HCT116 (cell line): Measurements from ENCODE around the gene MSLN. TPM values are rescaled to one million over a fixed set of nuclear protein-coding genes. Genes with fewer than 3 reads are reported as not detected.

ENCODE experiments used
- ATAC-seq: fragments of 200-7000 bp; cut with Tn5 transposase; 2 replicates; pipeline ENCODE4 v1.9.1; 2020; ENCODE audit warnings: mild to moderate bottlenecking, moderate library complexity
- Bru-seq: library from RNA; stranded (reverse); fragments of 400-500 nt; gene quantifications from one replicate; lab custom pipeline; 2021; lab: Mats Ljungman, UMichigan
- BruChase-seq, 2 experiments: library from RNA; stranded (reverse); fragments of 400-500 nt; gene quantifications; one replicate each; lab custom pipeline; 2021; lab: Mats Ljungman, UMichigan
- BruUV-seq: library from RNA; stranded (reverse); fragments of 400-500 nt; replicated peaks from 2 replicates; lab custom pipeline; 2021; lab: Mats Ljungman, UMichigan
- CTCF ChIA-PET: fragments of 300-600 bp; sonication (Branson Sonifier 250); formaldehyde crosslinking; loops from one replicate; lab custom pipeline; 2021; ENCODE audit warnings: antibody characterized with exemption; lab: Charles Lee
- POLR2A ChIA-PET: fragments of 300-600, 350-600 bp; sonication (Branson Sonifier 250); formaldehyde crosslinking; loops from one replicate; lab custom pipeline; 2021; ENCODE audit warnings: antibody characterized with exemption; lab: Charles Lee
- RAD21 ChIA-PET, 2 experiments: fragments of 300-600 bp; sonication (Branson Sonifier 250); formaldehyde crosslinking; loops; one replicate each; lab custom pipeline; 2023; ENCODE audit warnings: low total read pairs in 2 of 2; ENCODE audit not compliant: uncharacterized antibody in 2 of 2, unreplicated experiment in 2 of 2, low non-redundant PET in 1 of 2; lab: Charles Lee
- DNase-seq: peaks from one replicate; pipeline ENCODE4 v3.0.0-alpha.2; 2010; ENCODE audit warnings: low read depth, low spot score
- H2AFZ ChIP-seq: fragments of 200-600 bp; shearing (Covaris generic), sonication (generic); 2 replicates; pipeline ENCODE4 v1.6.1; 2017; ENCODE audit warnings: low read depth, mixed run types, mixed read lengths, antibody characterized with exemption, low read length; ENCODE audit not compliant: poor library complexity, severe bottlenecking
- H3K27ac ChIP-seq: 2 replicates; pipeline ENCODE4 v1.5.1; 2012; ENCODE audit warnings: low read depth, low read length
- H3K27me3 ChIP-seq: fragments of 200-600 bp; sonication (generic); 2 replicates; pipeline ENCODE4 v1.6.1; 2016; ENCODE audit warnings: mixed run types, low read length, mixed read lengths; ENCODE audit not compliant: insufficient read depth
- H3K36me3 ChIP-seq, 2 experiments: fragments of 200-500 bp in 1 of 2; fragments of 200-600 bp in 1 of 2; sonication (Bioruptor generic) in 1 of 2; sonication (generic) in 1 of 2; 2 replicates each; pipeline versions ENCODE4 v1.5.1 to v1.6.1; 2014 to 2016; ENCODE audit warnings: low read length in 2 of 2, inconsistent platforms in 1 of 2, mixed read lengths in 1 of 2, mixed run types in 1 of 2; ENCODE audit not compliant: insufficient read depth in 2 of 2, control insufficient read depth in 1 of 2
- H3K4me1 ChIP-seq, 2 experiments: fragments of 200-600 bp in 1 of 2; sonication (generic) in 1 of 2; 2 replicates each; pipeline versions ENCODE4 v1.5.1 to v1.6.1; 2012 to 2017; ENCODE audit warnings: low read length in 2 of 2, inconsistent platforms in 1 of 2, mild to moderate bottlenecking in 1 of 2, mixed read lengths in 1 of 2, mixed run types in 1 of 2, moderate library complexity in 1 of 2; ENCODE audit not compliant: insufficient read depth in 2 of 2, control insufficient read depth in 1 of 2
- H3K4me2 ChIP-seq: fragments of 200-600 bp; sonication (generic); 2 replicates; pipeline ENCODE4 v1.6.1; 2017; ENCODE audit warnings: mixed run types, low read length, mixed read lengths
- H3K4me3 ChIP-seq, 2 experiments: fragments of 200-600 bp in 1 of 2; sonication (generic) in 1 of 2; replicated peaks in 1 of 2; 2 replicates each; pipeline ENCODE4 v1.5.1; 2011 to 2016; ENCODE audit warnings: low read length in 2 of 2, control low read depth in 1 of 2, low read depth in 1 of 2, mild to moderate bottlenecking in 1 of 2, mixed read lengths in 1 of 2, mixed run types in 1 of 2
- H3K79me2 ChIP-seq: fragments of 200-600 bp; sonication (generic); 2 replicates; pipeline ENCODE4 v1.6.1; 2017; ENCODE audit warnings: mild to moderate bottlenecking, mixed run types, low read length, moderate library complexity, mixed read lengths; ENCODE audit not compliant: insufficient read depth
- H3K9ac ChIP-seq: fragments of 200-600 bp; sonication (generic); 2 replicates; pipeline ENCODE4 v1.6.1; 2016; ENCODE audit warnings: low read length, mixed read lengths
- H3K9me2 ChIP-seq: fragments of 200-600 bp; sonication (generic), shearing (Covaris generic); 2 replicates; pipeline ENCODE4 v1.6.1; 2017; ENCODE audit warnings: mixed run types, mild to moderate bottlenecking, moderate library complexity; ENCODE audit not compliant: insufficient read depth
- H3K9me3 ChIP-seq, 2 experiments: fragments of 200-500 bp in 1 of 2; fragments of 200-600 bp in 1 of 2; sonication (Bioruptor generic) in 1 of 2; sonication (generic) in 1 of 2; 2 replicates each; pipeline ENCODE4 v1.6.1; 2014 to 2017; ENCODE audit warnings: low read length in 2 of 2, mixed read lengths in 2 of 2, inconsistent platforms in 1 of 2, low read depth in 1 of 2, mild to moderate bottlenecking in 1 of 2, mixed run types in 1 of 2, moderate library complexity in 1 of 2; ENCODE audit not compliant: control insufficient read depth in 1 of 2, insufficient read depth in 1 of 2
- H4K20me1 ChIP-seq: fragments of 200-600 bp; sonication (generic), shearing (Covaris generic); 2 replicates; pipeline ENCODE4 v1.6.1; 2017; ENCODE audit warnings: mixed run types, mild to moderate bottlenecking, moderate library complexity; ENCODE audit not compliant: insufficient read depth
- EGR1 ChIP-seq: IDR thresholded peaks from 2 replicates; pipeline ENCODE4 v1.6.1; 2012; ENCODE audit warnings: low read depth
- POLR2AphosphoS5 ChIP-seq: IDR thresholded peaks from 2 replicates; pipeline ENCODE4 v1.6.1; 2011; ENCODE audit warnings: mild to moderate bottlenecking, low read depth, low read length, moderate library complexity
- ZFX ChIP-seq: fragments of 450-650 bp; IDR thresholded peaks from 2 replicates; pipeline ENCODE4 v1.6.1; 2017
- intact Hi-C: fragments of 100-400 bp; cut with micrococcal nuclease; formaldehyde crosslinking; loops from 2 replicates; pipeline ENCODE4 v1.10.0; 2022
- long read RNA-seq: library from polyadenylated mRNA; unstranded; transcript quantifications from one replicate; pipeline ENCODE4 v2.0.0, GENCODE V29; 2021; ENCODE audit not compliant: unreplicated experiment
- polyA plus RNA-seq: library from polyadenylated mRNA; unstranded; fragments of >200 nt; gene quantifications from 2 replicates; pipeline ENCODE4 v1.2.1, GENCODE V29; 2012; ENCODE audit warnings: missing spikeins
- total RNA-seq: library from RNA; stranded (reverse); gene quantifications from one replicate; pipeline ENCODE4 v1.2.1, GENCODE V29; 2021; ENCODE audit not compliant: unreplicated experiment
- TF ChIP-seq, protein P1 (sequence below): IDR thresholded peaks from 2 replicates; pipeline ENCODE4 v1.6.1; 2011; ENCODE audit warnings: mild to moderate bottlenecking, low read length, moderate library complexity; ENCODE audit not compliant: insufficient replicate concordance; ENCODE audit errors: extremely low read depth

Gene MSLN
- total RNA-seq (40.9 TPM), Bru-seq, nascent RNA (percentile 60 among the genes with signal in this experiment), BruChase-seq, experiment 1, labeled RNA remaining after a 6-hour chase (percentile 77 among the genes with signal in this experiment), BruChase-seq, experiment 2, labeled RNA remaining after a 2-hour chase (percentile 63 among the genes with signal in this experiment)
- polyA plus RNA-seq = 76.1 and 104 TPM in 2 replicates
- long read RNA-seq, transcript MSLN-207 (17 exons, 2,418 nt) = major isoform, 21 of 92 reads
- long read RNA-seq, partial matches to known transcripts = 46 of 92 reads
- long read RNA-seq, other reads (novel, unspliced or antisense) = 22 of 92 reads

DNA sequence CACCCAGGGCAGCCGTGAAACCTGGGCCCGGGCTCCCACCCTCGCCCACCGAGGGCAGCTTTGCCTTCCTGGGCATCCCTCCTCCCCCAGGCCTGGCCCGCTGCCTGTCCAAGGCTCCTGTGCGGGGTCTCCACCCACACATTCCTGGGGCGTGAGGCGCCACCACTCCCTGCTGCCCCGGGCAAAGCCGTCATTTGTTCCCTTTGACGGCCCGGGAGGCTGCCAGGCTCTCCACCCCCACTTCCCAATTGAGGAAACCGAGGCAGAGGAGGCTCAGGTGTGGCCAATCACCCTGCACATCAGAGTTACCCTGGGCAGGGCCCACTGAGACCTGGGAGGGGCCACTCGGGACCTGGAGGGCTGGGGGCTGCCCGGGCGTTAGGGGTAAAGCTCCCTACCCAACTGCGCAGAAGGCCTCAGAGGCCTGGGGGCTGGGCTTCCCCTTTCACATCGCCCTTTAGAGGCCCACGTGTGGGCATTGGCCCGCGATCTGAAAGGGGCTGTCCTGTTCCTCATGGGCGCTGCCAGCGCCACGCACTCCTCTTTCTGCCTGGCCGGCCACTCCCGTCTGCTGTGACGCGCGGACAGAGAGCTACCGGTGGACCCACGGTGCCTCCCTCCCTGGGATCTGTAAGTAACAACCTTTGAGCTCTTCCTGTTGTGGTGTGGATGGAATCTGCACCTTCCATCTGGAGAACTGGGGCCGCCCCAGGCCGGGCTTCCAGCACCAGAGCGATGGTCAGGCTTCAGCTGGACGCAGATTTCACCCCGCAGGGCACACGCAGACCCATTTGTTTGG, at the start of gene MSLN:
Gene MSLN, plus strand, starts transcription at position 190 of the 799 bp plus-strand sequence. CDS start 1,947 bp downstream, outside the sequence.
- H2AFZ ChIP-seq = no peak within 1 kb of the TSS
- H3K4me1 ChIP-seq = peaks cover 34 to 47% of the 10 kb centered on the region in 2 experiments
- H3K9me2 ChIP-seq = no peaks in the 10 kb centered on the region
- H3K27me3 ChIP-seq = no peaks in the 10 kb centered on the region
- CTCF ChIA-PET = interaction anchor here (0.7 to 2.9 kb wide), 5 partner anchors 12 to 283 kb away, joined by 3 to 11 read pairs (median 3); partner anchors contain the start of gene ANTKMT
- POLR2A ChIA-PET = interaction anchor here (0.9 to 1.8 kb wide), 7 partner anchors 11 to 42 kb away, joined by 3 to 12 read pairs (median 5); partner anchors contain the start of genes ANTKMT, CCDC78, CHTF18 and HAGHL
- RAD21 ChIA-PET = interaction anchor here (0.8 to 1.2 kb wide), 3 partner anchors 10 to 20 kb away, joined by 3 to 5 read pairs (median 4); partner anchors contain the start of gene CIAO3 (in 1 of the 2)
- intact Hi-C loops = loop anchor here (1.0 kb wide), 1 partner anchor 13 kb away; no protein-coding TSS in a partner anchor
- peaks cover 0 to 1% of the 10 kb centered on the region in 2 experiments; a peak in 2 of 4 replicates for H3K36me3 ChIP-seq
- H3K79me2 ChIP-seq = peaks cover 26% of the 10 kb centered on the region
- H3K4me3 ChIP-seq = peak within 1 kb of the TSS; percentile 78 to 95
- peak within 1 kb of the TSS; percentile 97 for H3K27ac ChIP-seq
- no peaks in the 10 kb centered on the region for H4K20me1 ChIP-seq
- TF ChIP-seq, protein P1, sequence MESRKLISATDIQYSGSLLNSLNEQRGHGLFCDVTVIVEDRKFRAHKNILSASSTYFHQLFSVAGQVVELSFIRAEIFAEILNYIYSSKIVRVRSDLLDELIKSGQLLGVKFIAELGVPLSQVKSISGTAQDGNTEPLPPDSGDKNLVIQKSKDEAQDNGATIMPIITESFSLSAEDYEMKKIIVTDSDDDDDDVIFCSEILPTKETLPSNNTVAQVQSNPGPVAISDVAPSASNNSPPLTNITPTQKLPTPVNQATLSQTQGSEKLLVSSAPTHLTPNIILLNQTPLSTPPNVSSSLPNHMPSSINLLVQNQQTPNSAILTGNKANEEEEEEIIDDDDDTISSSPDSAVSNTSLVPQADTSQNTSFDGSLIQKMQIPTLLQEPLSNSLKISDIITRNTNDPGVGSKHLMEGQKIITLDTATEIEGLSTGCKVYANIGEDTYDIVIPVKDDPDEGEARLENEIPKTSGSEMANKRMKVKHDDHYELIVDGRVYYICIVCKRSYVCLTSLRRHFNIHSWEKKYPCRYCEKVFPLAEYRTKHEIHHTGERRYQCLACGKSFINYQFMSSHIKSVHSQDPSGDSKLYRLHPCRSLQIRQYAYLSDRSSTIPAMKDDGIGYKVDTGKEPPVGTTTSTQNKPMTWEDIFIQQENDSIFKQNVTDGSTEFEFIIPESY = no peak
- peak; percentile 95 for TF ChIP-seq EGR1
- TF ChIP-seq ZFX = peak; percentile 69
- peak; percentile 66 for TF ChIP-seq POLR2AphosphoS5
- BruUV-seq = no TSS peak
- DNase-seq (peak; percentile 67), ATAC-seq (peak; percentile 81)
- peak within 1 kb of the TSS; percentile 99 for H3K4me2 ChIP-seq
- peaks cover 0 to 7% of the 10 kb centered on the region in 2 experiments; a peak in 1 of 4 replicates for H3K9me3 ChIP-seq
- peak within 1 kb of the TSS; percentile 95 for H3K9ac ChIP-seq
